DND-41 (cell line): Measurements from ENCODE around the gene RBMS1.

Source experiments
- ATAC-seq: fragments of 200-7000 bp; cut with Tn5 transposase; 3 replicates; pipeline ENCODE4 v1.9.1; 2021; ENCODE audit warnings: low read depth; ENCODE audit not compliant: insufficient read depth
- DNase-seq: peaks from one replicate; pipeline ENCODE4 v3.0.0-alpha.2; 2020
- H2AFZ ChIP-seq: 2 replicates; pipeline ENCODE4 v1.6.0; 2012; ENCODE audit warnings: low read depth, low read length
- H3K27ac ChIP-seq: 2 replicates; pipeline ENCODE4 v1.5.1; 2012; ENCODE audit warnings: low read length, inconsistent platforms
- H3K27me3 ChIP-seq: fragments of 200-600 bp; sonication (generic); 2 replicates; pipeline ENCODE4 v1.6.0; 2012; ENCODE audit warnings: low read length, mild to moderate bottlenecking, inconsistent platforms; ENCODE audit not compliant: insufficient read depth, poor library complexity
- H3K36me3 ChIP-seq: 2 replicates; pipeline ENCODE4 v1.5.1; 2012; ENCODE audit warnings: low read length, inconsistent platforms; ENCODE audit not compliant: insufficient read depth
- H3K4me1 ChIP-seq: 2 replicates; pipeline ENCODE4 v1.5.1; 2012; ENCODE audit warnings: mild to moderate bottlenecking, low read length; ENCODE audit not compliant: insufficient read depth
- H3K4me2 ChIP-seq: 2 replicates; pipeline ENCODE4 v1.6.0; 2012; ENCODE audit warnings: mild to moderate bottlenecking, moderate library complexity, low read length, inconsistent platforms; ENCODE audit not compliant: insufficient read depth
- H3K4me3 ChIP-seq, 2 experiments: fragments of 200-600 bp in 1 of 2; shearing (Covaris generic) in 1 of 2; 2 replicates each; pipeline ENCODE4 v1.5.1; 2012 to 2016; ENCODE audit warnings: inconsistent platforms in 2 of 2, low read length in 2 of 2, mild to moderate bottlenecking in 2 of 2, low read depth in 1 of 2, moderate library complexity in 1 of 2
- H3K79me2 ChIP-seq: 2 replicates; pipeline ENCODE4 v1.6.0; 2012; ENCODE audit warnings: low read length, inconsistent platforms; ENCODE audit not compliant: insufficient read depth
- H3K9ac ChIP-seq: 2 replicates; pipeline ENCODE4 v1.6.0; 2012; ENCODE audit warnings: low read depth, mild to moderate bottlenecking, inconsistent platforms, low read length, moderate library complexity
- H3K9me3 ChIP-seq: 2 replicates; pipeline ENCODE4 v1.5.1; 2012; ENCODE audit warnings: low read length, moderate library complexity, mild to moderate bottlenecking, inconsistent platforms; ENCODE audit not compliant: insufficient read depth, severe bottlenecking
- H4K20me1 ChIP-seq: 2 replicates; pipeline ENCODE4 v1.6.0; 2012; ENCODE audit warnings: low read length; ENCODE audit not compliant: insufficient read depth
- EZH2 ChIP-seq: IDR thresholded peaks from 3 replicates; pipeline ENCODE4 v1.6.1; 2012; ENCODE audit warnings: borderline replicate concordance, low read depth, mild to moderate bottlenecking, moderate library complexity, low read length, inconsistent platforms; ENCODE audit not compliant: severe bottlenecking
- TF ChIP-seq, protein P1 (sequence below): IDR thresholded peaks from 2 replicates; pipeline ENCODE4 v1.5.1; 2012; ENCODE audit warnings: borderline replicate concordance, low read length, moderate library complexity, mild to moderate bottlenecking; ENCODE audit not compliant: poor library complexity, severe bottlenecking; ENCODE audit errors: extremely low read depth

Gene RBMS1

DNA sequence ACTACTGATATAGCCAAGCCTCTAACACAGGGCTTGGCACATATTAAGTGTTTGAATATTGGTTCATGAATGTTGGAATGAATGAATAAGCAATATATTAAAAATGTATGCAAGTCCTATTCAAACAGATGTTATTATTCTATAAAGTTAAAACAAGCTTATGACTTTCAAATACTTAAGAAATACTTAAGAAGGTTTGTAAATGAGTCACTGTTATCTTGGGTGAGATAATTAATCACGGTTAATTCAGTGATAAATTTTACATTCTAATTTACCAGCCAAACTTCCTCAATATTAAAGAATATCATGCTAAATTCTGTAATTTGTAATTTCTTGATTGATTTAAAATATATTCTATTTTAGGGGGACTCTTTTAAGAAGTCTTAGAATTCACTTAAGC lies 74.8 kb downstream of the RBMS1 start:
- Histone ChIP-seq H3K27ac (no peak overlapping the region), H3K79me2 (no peaks in the 10 kb centered on the region), H4K20me1 (no peaks in the 10 kb centered on the region), H3K36me3 (no peaks in the 10 kb centered on the region), H3K27me3 (no peaks in the 10 kb centered on the region), H2AFZ (no peak overlapping the region), H3K9me3 (no peaks in the 10 kb centered on the region), H3K4me1 (peaks cover 39% of the 10 kb centered on the region), H3K4me2 (no peak overlapping the region), H3K9ac (no peak overlapping the region), H3K4me3 (no peak overlapping the region)
- no peak for DNase-seq
- no peak for TF ChIP-seq EZH2
- TF ChIP-seq, protein P1, sequence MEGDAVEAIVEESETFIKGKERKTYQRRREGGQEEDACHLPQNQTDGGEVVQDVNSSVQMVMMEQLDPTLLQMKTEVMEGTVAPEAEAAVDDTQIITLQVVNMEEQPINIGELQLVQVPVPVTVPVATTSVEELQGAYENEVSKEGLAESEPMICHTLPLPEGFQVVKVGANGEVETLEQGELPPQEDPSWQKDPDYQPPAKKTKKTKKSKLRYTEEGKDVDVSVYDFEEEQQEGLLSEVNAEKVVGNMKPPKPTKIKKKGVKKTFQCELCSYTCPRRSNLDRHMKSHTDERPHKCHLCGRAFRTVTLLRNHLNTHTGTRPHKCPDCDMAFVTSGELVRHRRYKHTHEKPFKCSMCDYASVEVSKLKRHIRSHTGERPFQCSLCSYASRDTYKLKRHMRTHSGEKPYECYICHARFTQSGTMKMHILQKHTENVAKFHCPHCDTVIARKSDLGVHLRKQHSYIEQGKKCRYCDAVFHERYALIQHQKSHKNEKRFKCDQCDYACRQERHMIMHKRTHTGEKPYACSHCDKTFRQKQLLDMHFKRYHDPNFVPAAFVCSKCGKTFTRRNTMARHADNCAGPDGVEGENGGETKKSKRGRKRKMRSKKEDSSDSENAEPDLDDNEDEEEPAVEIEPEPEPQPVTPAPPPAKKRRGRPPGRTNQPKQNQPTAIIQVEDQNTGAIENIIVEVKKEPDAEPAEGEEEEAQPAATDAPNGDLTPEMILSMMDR = no peak
- no peak for ATAC-seq

DNA sequence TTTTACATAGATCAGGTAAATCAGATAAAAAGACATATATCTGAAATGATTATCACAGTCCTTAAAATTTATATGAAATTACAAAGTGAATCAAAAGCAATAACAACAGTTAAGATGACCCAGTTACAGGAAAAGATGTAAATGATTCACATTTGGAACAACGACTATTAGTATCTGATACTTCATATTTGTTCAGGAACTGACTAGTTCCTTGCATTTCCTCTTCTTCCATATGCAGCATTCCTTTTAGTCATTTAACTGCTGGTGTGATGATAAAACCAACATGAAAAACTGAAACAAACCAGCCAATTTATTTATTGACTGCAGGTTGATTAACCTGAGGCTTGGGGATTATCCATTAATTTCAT lies 75.2 kb downstream of the RBMS1 start:
- no peak overlapping the region for H3K27ac ChIP-seq
- TF ChIP-seq EZH2 = no peak
- TF ChIP-seq, protein P1 = no peak
- H3K4me2 ChIP-seq = no peak overlapping the region
- no peak overlapping the region for H2AFZ ChIP-seq
- DNase-seq = no peak
- H3K9ac ChIP-seq = no peak overlapping the region
- no peaks in the 10 kb centered on the region for H3K79me2 ChIP-seq
- no peaks in the 10 kb centered on the region for H3K9me3 ChIP-seq
- peaks cover 35% of the 10 kb centered on the region for H3K4me1 ChIP-seq
- H3K36me3 ChIP-seq = no peaks in the 10 kb centered on the region
- ATAC-seq = no peak
- no peaks in the 10 kb centered on the region for H4K20me1 ChIP-seq
- H3K27me3 ChIP-seq = no peaks in the 10 kb centered on the region
- no peak overlapping the region for H3K4me3 ChIP-seq

DNA sequence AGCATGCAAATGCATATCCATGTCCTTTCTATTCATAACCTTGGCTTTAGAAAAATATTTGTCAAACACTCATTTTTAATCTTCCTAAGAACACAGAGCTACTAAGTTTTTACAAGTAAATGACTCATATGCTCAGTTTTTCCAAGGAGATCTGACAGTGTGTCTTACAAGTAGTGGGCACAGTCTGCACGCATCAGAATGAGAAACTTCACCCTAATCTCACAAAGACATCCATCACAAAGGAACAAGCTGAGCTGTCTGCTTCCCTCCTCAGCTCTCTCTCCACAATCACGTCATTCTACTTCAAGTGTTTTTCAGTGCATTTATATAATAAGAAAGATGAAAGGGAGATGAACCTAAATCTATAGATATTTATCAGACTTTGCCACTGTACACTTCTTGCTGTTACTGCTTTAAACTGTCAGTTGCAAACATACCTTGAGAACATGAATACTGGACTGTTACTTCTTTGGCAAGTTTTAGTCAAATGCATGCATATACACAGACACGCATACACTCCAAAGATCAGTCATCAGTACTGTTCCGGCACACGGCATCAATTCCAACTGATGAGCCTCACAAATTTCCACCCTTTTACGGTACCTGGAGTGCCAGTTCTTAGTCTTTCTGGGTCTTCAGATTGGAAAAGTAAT lies 75.7 kb downstream of the RBMS1 start:
- Histone ChIP-seq H3K27ac (no peak overlapping the region), H3K27me3 (no peaks in the 10 kb centered on the region), H3K4me2 (no peak overlapping the region), H3K79me2 (no peaks in the 10 kb centered on the region), H3K4me3 (no peak overlapping the region), H3K9me3 (no peaks in the 10 kb centered on the region), H2AFZ (no peak overlapping the region), H4K20me1 (no peaks in the 10 kb centered on the region), H3K9ac (no peak overlapping the region), H3K36me3 (no peaks in the 10 kb centered on the region), H3K4me1 (peaks cover 30% of the 10 kb centered on the region)
- peak; percentile 32; the same call in 1 of the 3 replicates for ATAC-seq
- DNase-seq = no peak
- no peak for TF ChIP-seq EZH2
- TF ChIP-seq, protein P1 = no peak

DNA sequence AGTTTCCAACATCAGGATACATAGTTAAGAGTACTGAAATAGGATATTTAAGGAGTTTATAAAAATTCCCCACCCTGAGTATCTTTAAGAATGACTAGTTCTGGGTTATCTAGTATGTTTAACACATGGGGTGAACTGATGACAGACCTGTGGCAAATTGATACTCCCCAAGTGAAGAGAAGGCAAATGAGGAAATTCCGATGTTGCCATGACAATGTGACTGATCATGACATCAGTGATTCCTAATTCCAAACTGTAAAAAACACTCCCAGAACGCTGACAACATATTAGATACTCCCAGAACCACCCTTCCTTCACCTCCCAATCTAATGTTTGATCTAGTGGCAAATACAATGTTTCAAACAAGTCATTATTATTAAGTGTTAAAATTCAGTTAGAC lies 77.6 kb downstream of the RBMS1 start:
- no peak overlapping the region for H3K27ac ChIP-seq

More for the DNA sequence above, 77.6 kb downstream of the RBMS1 start:
- Histone ChIP-seq H3K9ac (no peak overlapping the region), H3K4me2 (no peak overlapping the region), H3K9me3 (no peaks in the 10 kb centered on the region), H3K4me3 (no peak overlapping the region), H3K27me3 (no peaks in the 10 kb centered on the region), H3K4me1 (peaks cover 35% of the 10 kb centered on the region), H4K20me1 (no peaks in the 10 kb centered on the region), H3K79me2 (no peaks in the 10 kb centered on the region), H3K36me3 (no peaks in the 10 kb centered on the region), H2AFZ (no peak overlapping the region)
- DNase-seq (no peak), ATAC-seq (no peak)
- TF ChIP-seq, protein P1 = no peak
